ENCODE measurements around the gene DYNAP.

The DYNAP gene

GRCh38 chr18:54590945-54591344 is at the start of gene DYNAP:
DYNAP (plus strand) TSS chr18:54591245; CDS start chr18:54591283, 38 bp downstream.
- TF ChIP-seq EGR1 (IDR thresholded peaks at IDR 0.05): no peak
- no peak for TF ChIP-seq TAF1 (IDR thresholded peaks at IDR 0.05; ENCODE audit: low read depth)
- no peak for TF ChIP-seq RAD21 (IDR thresholded peaks at IDR 0.05; ENCODE audit: low read depth)
- TF ChIP-seq EP300 (IDR thresholded peaks at IDR 0.05; ENCODE audit: borderline replicate concordance): no peak
- no peak for TF ChIP-seq YY1 (IDR thresholded peaks at IDR 0.05; ENCODE audit: low read depth)

DNA sequence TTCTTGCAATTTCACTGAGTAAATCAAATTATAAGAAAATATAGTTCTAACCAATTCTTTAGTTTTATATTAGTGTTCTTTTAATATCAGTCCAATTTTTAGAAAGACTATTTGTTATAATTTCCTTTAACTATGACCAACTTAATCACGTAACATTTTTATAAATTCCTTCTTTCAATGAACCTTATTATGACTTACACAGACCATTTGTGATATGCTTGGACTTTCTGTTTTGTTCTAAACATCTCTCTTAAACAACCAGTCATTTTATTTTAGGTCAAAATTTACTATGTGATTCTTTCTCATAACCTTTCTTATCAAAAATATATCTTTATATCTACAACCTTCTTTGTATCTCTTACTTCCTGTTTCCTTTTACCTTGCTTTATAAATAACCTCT is 39.5 kb upstream of the DYNAP start:
- no peak for TF ChIP-seq CEBPB (IDR thresholded peaks at IDR 0.05)

DNA sequence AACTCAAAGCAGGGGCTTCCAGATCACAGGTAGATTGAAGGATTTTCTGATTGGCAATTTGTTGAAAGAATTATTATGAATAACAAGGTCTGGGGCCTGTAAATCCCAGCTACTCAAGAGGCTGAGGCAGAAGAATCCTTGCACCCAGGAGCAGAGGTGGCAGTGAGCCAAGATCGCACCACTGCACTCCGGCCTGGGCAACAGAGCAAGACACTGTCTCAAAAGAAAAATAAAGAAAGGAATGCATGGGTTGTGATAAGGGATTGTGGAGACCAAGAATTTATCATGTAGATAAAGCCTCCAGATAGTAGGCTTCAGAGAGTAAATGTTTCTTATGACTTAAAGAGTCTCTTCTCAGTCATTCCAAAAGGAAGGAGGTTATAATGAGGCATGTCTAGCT is 35.8 kb upstream of the DYNAP start:
- TF ChIP-seq TAF1 (IDR thresholded peaks at IDR 0.05; ENCODE audit: low read depth) (no peak), CREB1 (IDR thresholded peaks at IDR 0.05; ENCODE audit: low read depth) (no peak), NFIC (IDR thresholded peaks at IDR 0.05) (no peak), ZBTB7A (IDR thresholded peaks at IDR 0.05; ENCODE audit: low read depth) (no peak), FOXM1 (IDR thresholded peaks at IDR 0.05; ENCODE audit: borderline replicate concordance, low read depth) (no peak), YY1 (IDR thresholded peaks at IDR 0.05; ENCODE audit: low read depth) (no peak), TEAD4 (IDR thresholded peaks at IDR 0.05) (no peak), EGR1 (IDR thresholded peaks at IDR 0.05) (no peak), RAD21 (IDR thresholded peaks at IDR 0.05; ENCODE audit: low read depth) (no peak), TCF12 (IDR thresholded peaks at IDR 0.05; ENCODE audit: low read depth) (no peak), MAX (IDR thresholded peaks at IDR 0.05) (no peak), CEBPB (IDR thresholded peaks at IDR 0.05) (no peak), EP300 (IDR thresholded peaks at IDR 0.05; ENCODE audit: borderline replicate concordance) (no peak), USF1 (IDR thresholded peaks at IDR 0.05) (no peak)
- TF ChIP-seq, protein P1, sequence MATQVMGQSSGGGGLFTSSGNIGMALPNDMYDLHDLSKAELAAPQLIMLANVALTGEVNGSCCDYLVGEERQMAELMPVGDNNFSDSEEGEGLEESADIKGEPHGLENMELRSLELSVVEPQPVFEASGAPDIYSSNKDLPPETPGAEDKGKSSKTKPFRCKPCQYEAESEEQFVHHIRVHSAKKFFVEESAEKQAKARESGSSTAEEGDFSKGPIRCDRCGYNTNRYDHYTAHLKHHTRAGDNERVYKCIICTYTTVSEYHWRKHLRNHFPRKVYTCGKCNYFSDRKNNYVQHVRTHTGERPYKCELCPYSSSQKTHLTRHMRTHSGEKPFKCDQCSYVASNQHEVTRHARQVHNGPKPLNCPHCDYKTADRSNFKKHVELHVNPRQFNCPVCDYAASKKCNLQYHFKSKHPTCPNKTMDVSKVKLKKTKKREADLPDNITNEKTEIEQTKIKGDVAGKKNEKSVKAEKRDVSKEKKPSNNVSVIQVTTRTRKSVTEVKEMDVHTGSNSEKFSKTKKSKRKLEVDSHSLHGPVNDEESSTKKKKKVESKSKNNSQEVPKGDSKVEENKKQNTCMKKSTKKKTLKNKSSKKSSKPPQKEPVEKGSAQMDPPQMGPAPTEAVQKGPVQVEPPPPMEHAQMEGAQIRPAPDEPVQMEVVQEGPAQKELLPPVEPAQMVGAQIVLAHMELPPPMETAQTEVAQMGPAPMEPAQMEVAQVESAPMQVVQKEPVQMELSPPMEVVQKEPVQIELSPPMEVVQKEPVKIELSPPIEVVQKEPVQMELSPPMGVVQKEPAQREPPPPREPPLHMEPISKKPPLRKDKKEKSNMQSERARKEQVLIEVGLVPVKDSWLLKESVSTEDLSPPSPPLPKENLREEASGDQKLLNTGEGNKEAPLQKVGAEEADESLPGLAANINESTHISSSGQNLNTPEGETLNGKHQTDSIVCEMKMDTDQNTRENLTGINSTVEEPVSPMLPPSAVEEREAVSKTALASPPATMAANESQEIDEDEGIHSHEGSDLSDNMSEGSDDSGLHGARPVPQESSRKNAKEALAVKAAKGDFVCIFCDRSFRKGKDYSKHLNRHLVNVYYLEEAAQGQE (IDR thresholded peaks at IDR 0.05; ENCODE audit: low read depth): no peak

- no peak for TF ChIP-seq FOXM1 (IDR thresholded peaks at IDR 0.05; ENCODE audit: borderline replicate concordance, low read depth)
- no peak for TF ChIP-seq CREB1 (IDR thresholded peaks at IDR 0.05; ENCODE audit: low read depth)
- TF ChIP-seq TAF1 (IDR thresholded peaks at IDR 0.05; ENCODE audit: low read depth): no peak
- TF ChIP-seq NFIC (IDR thresholded peaks at IDR 0.05): no peak
- TF ChIP-seq, protein P1 (IDR thresholded peaks at IDR 0.05; ENCODE audit: low read depth): no peak
- TF ChIP-seq TEAD4 (IDR thresholded peaks at IDR 0.05): no peak
- no peak for TF ChIP-seq RAD21 (IDR thresholded peaks at IDR 0.05; ENCODE audit: low read depth)
- no peak for TF ChIP-seq CEBPB (IDR thresholded peaks at IDR 0.05)
- TF ChIP-seq YY1 (IDR thresholded peaks at IDR 0.05; ENCODE audit: low read depth): no peak
These were observed 35.0 kb upstream of the DYNAP start for GRCh38 chr18:54555996-54556395.

- TF ChIP-seq MAX (IDR thresholded peaks at IDR 0.05) (no peak), USF1 (IDR thresholded peaks at IDR 0.05) (no peak), YY1 (IDR thresholded peaks at IDR 0.05; ENCODE audit: low read depth) (no peak), TCF12 (IDR thresholded peaks at IDR 0.05; ENCODE audit: low read depth) (no peak), RAD21 (IDR thresholded peaks at IDR 0.05; ENCODE audit: low read depth) (no peak), NFIC (IDR thresholded peaks at IDR 0.05) (no peak), FOXM1 (IDR thresholded peaks at IDR 0.05; ENCODE audit: borderline replicate concordance, low read depth) (no peak), CEBPB (IDR thresholded peaks at IDR 0.05) (no peak), CREB1 (IDR thresholded peaks at IDR 0.05; ENCODE audit: low read depth) (no peak), EGR1 (IDR thresholded peaks at IDR 0.05) (no peak), TAF1 (IDR thresholded peaks at IDR 0.05; ENCODE audit: low read depth) (no peak), ZBTB7A (IDR thresholded peaks at IDR 0.05; ENCODE audit: low read depth) (no peak), TEAD4 (IDR thresholded peaks at IDR 0.05) (no peak), EP300 (IDR thresholded peaks at IDR 0.05; ENCODE audit: borderline replicate concordance) (no peak)
- TF ChIP-seq, protein P1 (IDR thresholded peaks at IDR 0.05; ENCODE audit: low read depth): no peak
These were observed 33.1 kb upstream of the DYNAP start for GRCh38 chr18:54557958-54558357.
